ENCODE measurements around the gene GALNT7. TPM values are rescaled to one million over a fixed set of nuclear protein-coding genes. Genes with fewer than 3 reads are reported as not detected.

The GALNT7 gene
- total RNA-seq, 1 donor from 2014 or later = 8.2 TPM

DNA sequence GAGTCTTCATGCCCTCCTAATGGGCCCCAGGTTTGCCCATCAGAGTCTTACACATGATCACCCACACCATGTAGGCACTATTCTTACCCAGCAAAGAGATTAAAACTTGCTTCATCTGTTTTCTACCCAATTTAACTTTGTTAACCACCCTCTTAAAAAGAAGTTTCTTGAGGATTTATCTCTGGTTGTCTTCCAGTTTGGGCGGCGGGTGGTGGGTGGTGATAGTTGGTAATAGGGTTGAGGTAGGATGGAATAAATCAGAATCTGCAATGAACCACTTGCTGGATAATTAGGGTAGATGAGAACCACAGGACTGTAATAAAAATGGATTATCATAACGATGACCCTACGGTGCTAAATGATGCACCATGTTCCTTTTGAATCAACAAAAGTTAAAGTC is 30.9 kb downstream of the GALNT7 start:
- TF ChIP-seq, protein P1, sequence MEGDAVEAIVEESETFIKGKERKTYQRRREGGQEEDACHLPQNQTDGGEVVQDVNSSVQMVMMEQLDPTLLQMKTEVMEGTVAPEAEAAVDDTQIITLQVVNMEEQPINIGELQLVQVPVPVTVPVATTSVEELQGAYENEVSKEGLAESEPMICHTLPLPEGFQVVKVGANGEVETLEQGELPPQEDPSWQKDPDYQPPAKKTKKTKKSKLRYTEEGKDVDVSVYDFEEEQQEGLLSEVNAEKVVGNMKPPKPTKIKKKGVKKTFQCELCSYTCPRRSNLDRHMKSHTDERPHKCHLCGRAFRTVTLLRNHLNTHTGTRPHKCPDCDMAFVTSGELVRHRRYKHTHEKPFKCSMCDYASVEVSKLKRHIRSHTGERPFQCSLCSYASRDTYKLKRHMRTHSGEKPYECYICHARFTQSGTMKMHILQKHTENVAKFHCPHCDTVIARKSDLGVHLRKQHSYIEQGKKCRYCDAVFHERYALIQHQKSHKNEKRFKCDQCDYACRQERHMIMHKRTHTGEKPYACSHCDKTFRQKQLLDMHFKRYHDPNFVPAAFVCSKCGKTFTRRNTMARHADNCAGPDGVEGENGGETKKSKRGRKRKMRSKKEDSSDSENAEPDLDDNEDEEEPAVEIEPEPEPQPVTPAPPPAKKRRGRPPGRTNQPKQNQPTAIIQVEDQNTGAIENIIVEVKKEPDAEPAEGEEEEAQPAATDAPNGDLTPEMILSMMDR (IDR thresholded peaks at IDR 0.05) = no peak
- no peaks in the 10 kb centered on the region for H3K27me3 ChIP-seq

DNA sequence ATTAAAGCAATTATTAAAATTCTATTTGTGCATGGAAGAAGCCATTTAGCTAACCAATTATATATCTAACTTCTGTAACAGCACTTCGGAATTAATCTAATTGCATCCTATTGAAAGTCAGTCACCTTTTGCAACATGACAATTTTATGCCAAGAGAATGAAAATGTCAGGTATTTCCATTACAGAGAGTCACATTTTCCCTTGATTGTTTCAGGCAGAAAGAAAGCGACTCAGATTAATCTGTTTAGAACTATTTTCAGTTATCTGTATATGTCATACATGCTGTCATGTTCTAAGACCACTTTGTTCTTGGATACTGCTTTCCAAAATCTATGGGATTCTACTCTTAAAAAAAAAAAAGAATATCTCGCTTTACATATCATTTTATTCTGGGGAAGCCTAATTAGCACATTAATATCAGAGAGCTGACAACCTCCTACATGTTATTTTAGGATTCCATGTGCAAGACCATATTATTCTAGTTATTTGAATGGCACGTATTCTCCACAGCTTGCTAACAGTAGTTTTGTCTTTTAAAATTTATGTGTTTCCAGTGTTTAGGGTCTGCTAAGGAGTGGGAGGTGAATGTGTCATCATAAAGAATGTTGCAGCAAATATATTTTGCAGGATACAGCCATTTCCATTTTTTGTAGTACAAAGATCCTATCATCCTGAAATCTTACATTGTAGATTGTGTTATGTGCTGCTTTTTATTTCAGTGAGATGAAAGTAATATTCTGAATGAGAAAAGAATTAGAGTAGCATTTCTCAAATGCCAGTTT is 31.7 kb downstream of the GALNT7 start:
- Histone ChIP-seq H3K27ac (no peak overlapping the region), H3K36me3 (no peaks in the 10 kb centered on the region), H3K27me3 (no peaks in the 10 kb centered on the region), H3K4me1 (no peaks in the 10 kb centered on the region), H3K4me3 (no peak overlapping the region), H3K9me3 (peaks cover 0 to 7% of the 10 kb centered on the region in 2 donors)
- no peak for DNase-seq (ENCODE audit: low spot score in 2 of 2)
- intact Hi-C loops (cut with DNase I) = no loop called here
- TF ChIP-seq, protein P1 (IDR thresholded peaks at IDR 0.05) = no peak

More for the DNA sequence above, 30.9 kb downstream of the GALNT7 start:
- Histone ChIP-seq H3K27ac (no peak overlapping the region), H3K9me3 (peaks cover 0 to 7% of the 10 kb centered on the region in 2 donors), H3K4me3 (no peak overlapping the region), H3K36me3 (no peaks in the 10 kb centered on the region), H3K4me1 (peaks cover 0 to 5% of the 10 kb centered on the region in 2 donors)
- intact Hi-C loops (cut with DNase I) = no loop called here
- DNase-seq (ENCODE audit: low spot score in 2 of 2) = no peak

DNA sequence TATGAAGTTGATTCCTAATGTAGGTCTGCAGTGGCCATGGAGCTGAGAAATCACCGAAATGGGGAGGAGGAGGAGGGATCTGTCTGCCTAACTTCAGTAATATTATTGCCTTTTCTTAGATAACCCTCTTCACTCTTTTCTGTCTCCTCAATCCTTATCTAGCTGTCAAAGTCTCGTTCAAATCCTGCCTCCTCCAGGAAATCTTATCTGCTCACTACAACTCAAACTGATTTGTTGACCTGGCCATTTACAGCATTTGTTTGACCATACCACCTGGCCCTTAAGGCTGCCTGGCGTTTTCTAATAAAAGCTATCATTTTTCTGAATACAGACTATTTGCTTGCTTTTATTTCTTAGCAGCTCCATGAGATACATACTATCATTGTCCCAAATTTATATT is 33.8 kb downstream of the GALNT7 start:
- H3K4me3 ChIP-seq = no peak overlapping the region
- no peaks in the 10 kb centered on the region for H3K27me3 ChIP-seq
- no peak for DNase-seq (ENCODE audit: low spot score in 2 of 2)
- peaks cover 0 to 7% of the 10 kb centered on the region in 2 donors for H3K9me3 ChIP-seq
- intact Hi-C loops (cut with DNase I) = no loop called here
- H3K4me1 ChIP-seq = no peaks in the 10 kb centered on the region
- H3K36me3 ChIP-seq = no peaks in the 10 kb centered on the region
- no peak overlapping the region for H3K27ac ChIP-seq
- TF ChIP-seq, protein P1 (IDR thresholded peaks at IDR 0.05) = no peak

DNA sequence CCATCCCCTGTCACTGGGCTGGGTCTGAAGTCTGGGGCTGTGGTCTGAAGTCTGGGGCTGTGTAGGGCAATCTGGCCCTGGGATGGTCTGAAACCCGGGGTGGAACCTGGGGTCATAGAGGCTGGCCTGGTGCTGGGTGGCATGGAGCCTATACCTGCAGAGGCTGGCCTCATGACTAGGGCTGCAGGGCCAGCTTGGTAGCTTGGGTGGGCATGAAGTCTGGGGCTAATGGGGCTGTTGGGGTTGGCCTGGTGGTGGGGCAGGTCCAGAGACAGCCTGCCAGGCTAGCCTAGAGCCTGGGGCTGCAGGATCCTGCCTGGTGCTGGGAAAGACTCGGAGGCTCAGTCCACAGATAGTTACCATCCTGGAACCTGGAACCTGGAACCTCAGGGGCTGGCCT is 37.0 kb downstream of the GALNT7 start:
- H3K36me3 ChIP-seq = no peaks in the 10 kb centered on the region
- H3K27me3 ChIP-seq = no peaks in the 10 kb centered on the region
- intact Hi-C loops (cut with DNase I) = no loop called here
- TF ChIP-seq, protein P1 (IDR thresholded peaks at IDR 0.05) = no peak
- no peaks in the 10 kb centered on the region for H3K4me1 ChIP-seq
- H3K4me3 ChIP-seq = no peak overlapping the region
- no peak overlapping the region for H3K27ac ChIP-seq
- H3K9me3 ChIP-seq = peaks cover 0 to 7% of the 10 kb centered on the region in 2 donors
- no peak for DNase-seq (ENCODE audit: low spot score in 2 of 2)

DNA sequence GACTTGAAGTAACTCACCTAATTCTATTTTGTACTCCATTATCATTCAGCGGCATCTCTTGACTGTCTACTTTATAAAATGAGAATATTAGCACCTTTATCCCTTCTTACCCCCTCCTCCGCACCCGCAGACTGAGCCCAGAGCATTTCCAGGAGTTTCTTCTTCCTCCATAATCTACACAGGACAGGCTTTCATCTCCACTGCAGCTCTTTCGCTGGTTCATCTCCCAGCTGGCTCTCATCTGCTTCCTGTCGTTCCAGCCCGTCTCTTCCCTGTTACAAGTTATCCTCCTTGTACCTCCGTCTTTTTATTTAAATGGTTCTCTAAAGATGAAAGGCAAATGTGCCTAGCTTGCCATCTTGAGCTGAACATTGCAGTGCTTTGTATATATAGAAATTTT is 39.8 kb downstream of the GALNT7 start:
- intact Hi-C loops (cut with DNase I) = no loop called here
- H3K4me1 ChIP-seq = no peaks in the 10 kb centered on the region
- H3K9me3 ChIP-seq = peaks cover 0 to 7% of the 10 kb centered on the region in 2 donors
- no peak overlapping the region for H3K4me3 ChIP-seq
- no peak overlapping the region for H3K27ac ChIP-seq
- no peaks in the 10 kb centered on the region for H3K27me3 ChIP-seq
- no peak for DNase-seq (ENCODE audit: low spot score in 2 of 2)
- H3K36me3 ChIP-seq = no peaks in the 10 kb centered on the region
- TF ChIP-seq, protein P1 (IDR thresholded peaks at IDR 0.05) = no peak
